NCI-H774 (cell line): ENCODE data around the gene GNL3.
"Not testable (repeated sequence)": the region's sequence is repeated elsewhere in the genome, so short reads cannot be mapped to it uniquely, and the experiment has no call there.

Experiments used
- DNase-seq: peaks from one replicate; lab custom pipeline; 2025; lab: John Stamatoyannopoulos, UW

GNL3 gene

GRCh38 chr3:52721002-52721729 is 35.3 kb downstream of the GNL3 start:
- DNase-seq, result no peak

GRCh38 chr3:52721730-52722008 is 35.8 kb downstream of the GNL3 start:
- DNase-seq, result no peak

GRCh38 chr3:52722491-52722890 is 36.7 kb downstream of the GNL3 start:
- no peak for DNase-seq

- no peak for DNase-seq
These were observed 38.1 kb downstream of the GNL3 start for GRCh38 chr3:52723935-52724334.

- DNase-seq, result no peak
These were observed 38.7 kb downstream of the GNL3 start for GRCh38 chr3:52724511-52724910.

GRCh38 chr3:52728753-52729152 is 42.9 kb downstream of the GNL3 start:
- DNase-seq, result not testable (repeated sequence)

- no peak for DNase-seq
These were observed 44.8 kb downstream of the GNL3 start for GRCh38 chr3:52730681-52731080.

GRCh38 chr3:52731590-52731989 is 45.8 kb downstream of the GNL3 start:
- DNase-seq, result no peak

- no peak for DNase-seq
These were observed 47.5 kb downstream of the GNL3 start for GRCh38 chr3:52733256-52733891.

- DNase-seq, result no peak
These were observed 53.9 kb downstream of the GNL3 start for GRCh38 chr3:52739730-52740129.

- DNase-seq, result no peak
These were observed 56.7 kb downstream of the GNL3 start for GRCh38 chr3:52742418-52743041.

- no peak for DNase-seq
These were observed 57.3 kb downstream of the GNL3 start for GRCh38 chr3:52743152-52743551.

GRCh38 chr3:52743721-52744120 is 57.9 kb downstream of the GNL3 start:
- DNase-seq, result no peak
